Measurements from ENCODE around the gene HOXC11.

Gene HOXC11

DNA sequence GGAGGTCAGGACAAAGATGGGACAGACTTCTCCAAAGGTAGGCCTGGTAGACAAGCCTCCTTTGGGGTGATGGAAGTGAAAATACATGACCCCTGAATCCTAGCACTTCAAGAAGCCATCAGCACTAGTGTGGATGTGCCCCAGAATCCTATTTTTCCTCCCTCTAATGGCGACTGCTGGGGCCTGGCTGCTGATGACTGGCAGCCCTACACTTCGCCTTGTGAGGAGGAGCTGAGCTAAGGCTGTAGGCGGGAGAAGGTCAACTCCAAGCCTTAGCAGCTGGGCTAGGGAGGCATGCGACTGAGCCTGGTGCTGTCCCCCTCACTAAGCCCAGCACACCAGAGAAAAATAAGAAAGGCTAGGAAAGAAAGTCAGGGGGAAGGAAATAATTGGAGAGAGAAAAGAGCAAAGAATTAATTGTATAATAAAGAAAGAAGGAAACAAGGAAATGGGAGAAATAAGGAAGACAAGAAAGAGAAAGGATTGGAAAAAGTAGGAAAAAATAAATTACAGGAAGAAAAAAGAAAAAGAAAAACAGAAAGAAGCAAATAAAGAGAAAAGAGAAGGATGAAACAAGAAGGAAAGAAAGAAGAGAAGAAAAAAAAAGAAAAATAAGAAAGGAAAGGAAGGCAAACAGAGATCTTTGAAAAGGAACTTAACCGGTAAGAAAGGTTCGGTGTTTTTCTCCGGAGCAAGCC lies 7.3 kb downstream of the HOXC11 start:
- Histone ChIP-seq H3K4me3 (replicated peaks; ENCODE audit: insufficient read depth, low read length) (no peak overlapping the region), H3K27ac (replicated peaks) (no peak overlapping the region), H3K27me3 (ENCODE audit: insufficient read depth, poor library complexity, severe bottlenecking) (peaks cover 57% of the 10 kb centered on the region)
- TF ChIP-seq CTCF (IDR thresholded peaks at IDR 0.05; ENCODE audit: insufficient read depth, low read length), result no peak
- no peak for DNase-seq (ENCODE audit: low read depth in 1 of 2, low spot score in 1 of 2)

GRCh38 chr12:53980802-53981496 lies 8.0 kb downstream of the HOXC11 start:
- no peak for DNase-seq (ENCODE audit: low read depth in 1 of 2, low spot score in 1 of 2)
- Histone ChIP-seq H3K27me3 (ENCODE audit: insufficient read depth, poor library complexity, severe bottlenecking) (peaks cover 57% of the 10 kb centered on the region), H3K27ac (replicated peaks) (no peak overlapping the region), H3K4me3 (replicated peaks; ENCODE audit: insufficient read depth, low read length) (no peak overlapping the region)
- no peak for TF ChIP-seq SPI1 (IDR thresholded peaks at IDR 0.05; ENCODE audit: borderline replicate concordance, low read depth)
- TF ChIP-seq CTCF (IDR thresholded peaks at IDR 0.05; ENCODE audit: insufficient read depth, low read length), result no peak
- no peak for TF ChIP-seq POLR2AphosphoS5 (IDR thresholded peaks at IDR 0.05; ENCODE audit: low read depth)
- no peak for TF ChIP-seq GABPA (IDR thresholded peaks at IDR 0.05; ENCODE audit: low read depth)
- no peak for TF ChIP-seq REST (IDR thresholded peaks at IDR 0.05; ENCODE audit: insufficient replicate concordance, low read depth)

DNA sequence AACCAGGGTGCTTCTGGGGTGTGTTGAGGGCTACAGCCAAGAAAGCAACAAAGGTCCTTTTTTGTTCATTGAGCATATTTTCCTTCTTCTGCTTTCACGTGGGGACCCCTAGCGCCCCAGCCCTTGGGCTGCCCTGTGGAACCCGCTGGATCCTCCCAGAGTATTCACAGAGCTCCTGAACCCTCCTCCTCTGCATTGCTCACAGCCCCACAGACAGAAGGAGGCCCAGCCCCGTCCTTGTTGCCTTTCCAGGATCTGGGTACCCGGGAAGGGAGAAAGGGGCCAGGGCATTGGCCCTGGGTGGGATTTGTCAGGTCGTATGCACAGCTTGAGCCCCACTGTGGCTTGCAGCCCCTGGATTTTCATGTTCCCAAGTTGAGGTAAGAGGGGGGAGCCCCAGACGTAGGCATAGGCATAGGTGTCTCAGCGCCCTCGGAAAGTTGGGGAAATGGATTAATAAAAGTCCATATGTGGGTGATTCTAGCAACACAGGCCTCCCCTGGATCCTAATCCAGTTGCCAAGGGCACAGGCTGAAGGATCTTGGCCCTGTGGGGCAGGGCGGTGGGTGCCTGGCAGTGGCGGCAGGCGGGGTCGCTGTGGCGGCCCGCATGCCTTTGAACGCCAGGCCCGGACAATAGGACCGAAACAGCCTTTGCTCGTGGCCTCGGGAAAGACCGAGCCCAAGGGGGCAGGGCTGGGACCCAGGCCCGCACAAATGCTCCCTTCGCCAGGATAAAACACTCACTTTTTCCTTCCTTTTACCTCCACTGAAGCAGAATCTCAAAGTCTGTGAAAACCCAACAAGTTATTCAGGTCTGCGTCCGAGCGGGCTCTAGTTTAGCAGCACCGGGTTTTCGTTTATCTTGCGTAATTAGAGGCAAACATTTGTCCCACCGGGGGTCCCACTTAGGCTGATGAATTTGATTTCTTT lies 9.0 kb downstream of the HOXC11 start:
- H3K27ac ChIP-seq (replicated peaks), result no peak overlapping the region
- H3K27me3 ChIP-seq (ENCODE audit: insufficient read depth, poor library complexity, severe bottlenecking), result peaks cover 51% of the 10 kb centered on the region
- TF ChIP-seq POLR2AphosphoS5 (IDR thresholded peaks at IDR 0.05; ENCODE audit: low read depth) (no peak), SPI1 (IDR thresholded peaks at IDR 0.05; ENCODE audit: borderline replicate concordance, low read depth) (no peak), CTCF (IDR thresholded peaks at IDR 0.05; ENCODE audit: insufficient read depth, low read length) (no peak), GABPA (IDR thresholded peaks at IDR 0.05; ENCODE audit: low read depth) (no peak), REST (IDR thresholded peaks at IDR 0.05; ENCODE audit: insufficient replicate concordance, low read depth) (no peak)
- no peak overlapping the region for H3K4me3 ChIP-seq (replicated peaks; ENCODE audit: insufficient read depth, low read length)
- DNase-seq (ENCODE audit: low read depth in 1 of 2, low spot score in 1 of 2), result no peak
